CD14-positive monocyte (primary cell): Measurements from ENCODE around the gene KCNMA1. TPM values are rescaled to one million over a fixed set of nuclear protein-coding genes. Genes with fewer than 3 reads are reported as not detected.

Experiments
- DNase-seq, 3 donors: peaks; one replicate each; pipeline ENCODE4 v3.0.0-alpha.2; 2011 to 2022
- H2AFZ ChIP-seq: 2 replicates; pipeline ENCODE4 v1.6.0; 2012; ENCODE audit warnings: mild to moderate bottlenecking, low read depth, low read length, inconsistent platforms; ENCODE audit not compliant: insufficient read depth, poor library complexity, severe bottlenecking
- H3K27ac ChIP-seq, 2 donors: 1 replicate in 1 of 2; 2 replicates in 1 of 2; pipeline ENCODE4 v1.5.1; 2012 to 2013; ENCODE audit warnings: low read length in 2 of 2, control low read depth in 1 of 2, inconsistent platforms in 1 of 2, low read depth in 1 of 2, mild to moderate bottlenecking in 1 of 2
- H3K27me3 ChIP-seq, 2 donors: one replicate each; pipeline versions ENCODE4 v1.6.0 to v1.6.1; 2011 to 2013; ENCODE audit warnings: low read length in 2 of 2; ENCODE audit not compliant: control insufficient read depth in 2 of 2, insufficient read depth in 2 of 2
- H3K36me3 ChIP-seq, 2 donors: replicated peaks in 1 of 2; 1 replicate in 1 of 2; 2 replicates in 1 of 2; pipeline versions ENCODE4 v1.5.1 to v1.6.1; 2012 to 2013; ENCODE audit warnings: low read length in 2 of 2, control low read depth in 1 of 2, inconsistent platforms in 1 of 2, mild to moderate bottlenecking in 1 of 2; ENCODE audit not compliant: insufficient read depth in 2 of 2, control insufficient read depth in 1 of 2
- H3K4me1 ChIP-seq, 2 donors: 1 replicate in 1 of 2; 2 replicates in 1 of 2; pipeline versions ENCODE4 v1.5.1 to v1.6.1; 2012 to 2013; ENCODE audit warnings: low read length in 2 of 2, control low read depth in 1 of 2, inconsistent platforms in 1 of 2, mild to moderate bottlenecking in 1 of 2, moderate library complexity in 1 of 2; ENCODE audit not compliant: insufficient read depth in 2 of 2, control insufficient read depth in 1 of 2
- H3K4me2 ChIP-seq: replicated peaks from 2 replicates; pipeline ENCODE3; 2012; ENCODE audit warnings: low read length, moderate library complexity, mild to moderate bottlenecking; ENCODE audit not compliant: poor library complexity, severe bottlenecking; ENCODE audit errors: extremely low read depth
- H3K4me3 ChIP-seq, 3 experiments: fragments of 200-600 bp in 1 of 3; sonication (generic) in 1 of 3; replicated peaks in 1 of 3; 1 replicate in 2 of 3; 2 replicates in 1 of 3; pipeline ENCODE4 v1.5.1; 2011 to 2013; ENCODE audit warnings: low read length in 3 of 3, mild to moderate bottlenecking in 3 of 3, control low read depth in 2 of 3, low read depth in 2 of 3, inconsistent platforms in 1 of 3, moderate library complexity in 1 of 3
- H3K79me2 ChIP-seq: 2 replicates; pipeline ENCODE4 v1.6.0; 2012; ENCODE audit warnings: mild to moderate bottlenecking, control low read depth, inconsistent platforms, low read length, moderate library complexity; ENCODE audit not compliant: insufficient read depth
- H3K9ac ChIP-seq: 2 replicates; pipeline ENCODE4 v1.6.0; 2017; ENCODE audit warnings: low read length, mild to moderate bottlenecking; ENCODE audit not compliant: insufficient read depth, poor library complexity, severe bottlenecking
- H3K9me3 ChIP-seq, 2 donors: replicated peaks in 1 of 2; 1 replicate in 1 of 2; 2 replicates in 1 of 2; pipeline versions ENCODE4 v1.5.1 to v1.6.1; 2012 to 2013; ENCODE audit warnings: low read length in 2 of 2, control low read depth in 1 of 2; ENCODE audit not compliant: control insufficient read depth in 1 of 2, insufficient read depth in 1 of 2
- H4K20me1 ChIP-seq: 2 replicates; pipeline ENCODE4 v1.6.0; 2012; ENCODE audit warnings: mild to moderate bottlenecking, low read length, control low read depth, moderate library complexity; ENCODE audit not compliant: insufficient read depth
- H3K27ac Mint-ChIP-seq, 7 donors: one replicate each; pipeline ENCODE4 v1.8.0; 2020; ENCODE audit warnings: mild to moderate bottlenecking in 7 of 7, mixed read lengths in 7 of 7, moderate library complexity in 6 of 7, inconsistent platforms in 2 of 7
- H3K27me3 Mint-ChIP-seq, 3 donors: one replicate each; pipeline ENCODE4 v1.8.0; 2021 to 2022; ENCODE audit warnings: low read depth in 3 of 3, mild to moderate bottlenecking in 3 of 3, mixed read lengths in 3 of 3, moderate library complexity in 3 of 3, inconsistent platforms in 1 of 3
- H3K36me3 Mint-ChIP-seq, 2 donors: one replicate each; pipeline ENCODE4 v1.8.0; 2020; ENCODE audit warnings: mixed read lengths in 2 of 2, inconsistent platforms in 1 of 2, mild to moderate bottlenecking in 1 of 2
- H3K4me1 Mint-ChIP-seq: one replicate; pipeline ENCODE4 v1.8.0; 2020; ENCODE audit warnings: mild to moderate bottlenecking, mixed read lengths
- H3K4me3 Mint-ChIP-seq, 2 donors: one replicate each; pipeline ENCODE4 v1.8.0; 2020; ENCODE audit warnings: mild to moderate bottlenecking in 2 of 2, mixed read lengths in 2 of 2, moderate library complexity in 1 of 2
- H3K9me3 Mint-ChIP-seq, 7 donors: one replicate each; pipeline ENCODE4 v1.8.0; 2020 to 2022; ENCODE audit warnings: mixed read lengths in 7 of 7, mild to moderate bottlenecking in 6 of 7, moderate library complexity in 6 of 7, inconsistent platforms in 2 of 7
- WGBS: methylation state at CpG from one replicate; pipeline ENCODE4 v1.1.5; 2013; ENCODE audit warnings: missing lambda C conversion rate; ENCODE audit not compliant: insufficient coverage; 5-methylcytosine and 5-hydroxymethylcytosine counted together
- intact Hi-C, 2 donors: fragments of 100-400 bp; cut with micrococcal nuclease; formaldehyde crosslinking; loops; one replicate each; pipeline versions ENCODE4 v1.15.0 to v1.15.1; 2023
- polyA plus RNA-seq, 3 donors: library from polyadenylated mRNA; depleted of rRNA in 1 of 3; unstranded in 2 of 3; stranded (reverse) in 1 of 3; fragments of 300-500 nt in 2 of 3; fragments of >200 nt in 1 of 3; fragmentation: Illumina TruSeq in 2 of 3; gene quantifications; 1 replicate in 2 of 3; 2 replicates in 1 of 3; pipeline ENCODE4 v1.2.3, GENCODE V29; 2012 to 2021
- TF ChIP-seq, protein P1 (sequence below): fragments of 200-600 bp; IDR thresholded peaks from one replicate; pipeline ENCODE4 v1.8.0; 2022; ENCODE audit warnings: antibody characterized with exemption, mild to moderate bottlenecking

The KCNMA1 gene
- polyA plus RNA-seq, 3 donors = 0.11 to 1.0 TPM; not detected in 1

DNA sequence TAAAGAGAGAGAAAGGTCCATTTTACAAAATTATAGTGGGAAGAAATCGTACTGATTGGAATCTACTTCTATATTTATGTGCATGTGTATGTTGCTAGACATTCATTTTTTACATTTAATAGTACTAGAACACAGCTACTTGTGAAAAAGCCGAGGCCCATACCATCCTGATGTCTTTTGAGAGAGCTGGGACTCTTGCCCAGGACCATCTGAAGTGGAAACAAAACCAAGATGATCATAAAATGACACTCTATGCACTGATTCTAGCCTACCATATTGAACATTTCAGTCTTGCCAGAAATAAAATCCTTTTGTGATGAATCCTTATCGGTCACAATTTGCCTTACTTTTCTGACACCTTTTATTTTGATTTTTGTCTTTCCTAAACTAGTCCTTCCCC lies 640.0 kb downstream of the KCNMA1 start:
- H3K4me1 Mint-ChIP-seq = no peaks in the 10 kb centered on the region
- Histone ChIP-seq H4K20me1 (no peaks in the 10 kb centered on the region), H3K36me3 (no peaks in the 10 kb centered on the region), H3K27me3 (peaks cover 0 to 3% of the 10 kb centered on the region in 2 donors), H3K79me2 (no peaks in the 10 kb centered on the region), H3K27ac (no peak overlapping the region), H3K9ac (no peak overlapping the region), H3K4me3 (no peak overlapping the region), H3K9me3 (no peaks in the 10 kb centered on the region), H3K4me1 (no peaks in the 10 kb centered on the region), H2AFZ (no peak overlapping the region), H3K4me2 (no peak overlapping the region)
- 80% methylated on average over 2 of the region's 3 CpGs for WGBS
- no peak overlapping the region for H3K27ac Mint-ChIP-seq
- H3K36me3 Mint-ChIP-seq = no peaks in the 10 kb centered on the region
- no peak for DNase-seq
- intact Hi-C loops = no loop called here
- no peak overlapping the region for H3K4me3 Mint-ChIP-seq
- H3K27me3 Mint-ChIP-seq = peaks cover 0 to 6% (median 3%) of the 10 kb centered on the region in 3 donors
- TF ChIP-seq, protein P1, sequence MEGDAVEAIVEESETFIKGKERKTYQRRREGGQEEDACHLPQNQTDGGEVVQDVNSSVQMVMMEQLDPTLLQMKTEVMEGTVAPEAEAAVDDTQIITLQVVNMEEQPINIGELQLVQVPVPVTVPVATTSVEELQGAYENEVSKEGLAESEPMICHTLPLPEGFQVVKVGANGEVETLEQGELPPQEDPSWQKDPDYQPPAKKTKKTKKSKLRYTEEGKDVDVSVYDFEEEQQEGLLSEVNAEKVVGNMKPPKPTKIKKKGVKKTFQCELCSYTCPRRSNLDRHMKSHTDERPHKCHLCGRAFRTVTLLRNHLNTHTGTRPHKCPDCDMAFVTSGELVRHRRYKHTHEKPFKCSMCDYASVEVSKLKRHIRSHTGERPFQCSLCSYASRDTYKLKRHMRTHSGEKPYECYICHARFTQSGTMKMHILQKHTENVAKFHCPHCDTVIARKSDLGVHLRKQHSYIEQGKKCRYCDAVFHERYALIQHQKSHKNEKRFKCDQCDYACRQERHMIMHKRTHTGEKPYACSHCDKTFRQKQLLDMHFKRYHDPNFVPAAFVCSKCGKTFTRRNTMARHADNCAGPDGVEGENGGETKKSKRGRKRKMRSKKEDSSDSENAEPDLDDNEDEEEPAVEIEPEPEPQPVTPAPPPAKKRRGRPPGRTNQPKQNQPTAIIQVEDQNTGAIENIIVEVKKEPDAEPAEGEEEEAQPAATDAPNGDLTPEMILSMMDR = no peak
- no peaks in the 10 kb centered on the region for H3K9me3 Mint-ChIP-seq

DNA sequence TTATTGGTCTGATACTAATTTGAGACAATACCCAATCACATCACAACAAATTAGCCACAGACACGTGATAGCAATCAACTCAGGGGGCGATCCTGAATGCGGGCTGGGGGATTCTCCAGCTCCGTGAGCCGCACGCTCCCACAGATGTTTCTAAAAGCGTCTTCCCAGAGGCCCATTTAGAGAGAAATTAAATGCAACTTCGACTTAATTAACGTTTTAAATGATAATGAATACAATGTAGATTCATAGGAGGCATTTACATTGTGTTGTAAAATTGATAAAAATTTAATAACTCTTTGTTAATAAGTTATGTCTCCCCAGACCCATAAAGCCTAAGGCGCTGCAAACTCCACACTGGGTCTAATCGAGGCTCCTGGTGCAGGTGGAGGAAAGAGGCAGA lies 642.6 kb downstream of the KCNMA1 start:
- H3K27ac ChIP-seq = no peak overlapping the region
- no peaks in the 10 kb centered on the region for H3K4me1 Mint-ChIP-seq
- H3K9ac ChIP-seq = no peak overlapping the region
- TF ChIP-seq, protein P1 = no peak
- H3K27me3 Mint-ChIP-seq = peaks cover 0 to 11% (median 3%) of the 10 kb centered on the region in 3 donors
- no peak for DNase-seq
- no peaks in the 10 kb centered on the region for H3K79me2 ChIP-seq
- 86% methylated on average over 5 of the region's 11 CpGs for WGBS
- H3K4me1 ChIP-seq = no peaks in the 10 kb centered on the region
- no peaks in the 10 kb centered on the region for H3K9me3 ChIP-seq
- no peaks in the 10 kb centered on the region for H3K36me3 Mint-ChIP-seq
- no peak overlapping the region for H2AFZ ChIP-seq
- H3K4me3 Mint-ChIP-seq = no peak overlapping the region
- H4K20me1 ChIP-seq = no peaks in the 10 kb centered on the region
- no peak overlapping the region for H3K4me2 ChIP-seq
- no peak overlapping the region for H3K27ac Mint-ChIP-seq
- H3K36me3 ChIP-seq = no peaks in the 10 kb centered on the region
- peaks cover 0 to 2% of the 10 kb centered on the region in 2 donors for H3K27me3 ChIP-seq
- no peak overlapping the region for H3K4me3 ChIP-seq
- intact Hi-C loops = no loop called here
- H3K9me3 Mint-ChIP-seq = no peaks in the 10 kb centered on the region
